ENCODE data around the gene SLC25A4.
"Not testable (repeated sequence)": the region's sequence is repeated elsewhere in the genome, so short reads cannot be mapped to it uniquely, and the experiment has no call there.

The SLC25A4 gene

DNA sequence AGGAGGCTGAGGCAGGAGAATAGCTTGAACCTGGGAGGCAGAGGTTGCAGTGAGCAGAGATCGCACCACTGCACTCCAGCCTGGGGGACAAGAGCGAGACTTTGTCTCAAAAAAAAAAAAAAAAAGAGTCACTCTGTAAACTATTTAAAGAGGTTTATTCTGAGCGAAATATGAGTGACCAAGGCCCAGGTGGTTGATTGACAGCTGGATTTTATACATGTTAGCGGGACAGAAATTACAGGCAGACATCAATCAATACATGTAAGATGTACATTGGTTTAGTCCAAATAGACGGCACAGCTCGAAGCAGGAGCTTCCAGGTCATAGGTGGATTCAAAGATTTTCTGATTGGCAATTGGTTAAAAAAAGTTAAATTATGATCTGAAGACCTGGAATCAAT lies 35.5 kb upstream of the SLC25A4 start:
- H3K27ac ChIP-seq (ENCODE audit: low read depth, low read length); H3K9ac ChIP-seq (ENCODE audit: low read length in 5 of 5): not testable (repeated sequence)

GRCh38 chr4:185108185-185108584 lies 34.9 kb upstream of the SLC25A4 start:
- no peaks in the 10 kb centered on the region for H3K27me3 ChIP-seq (ENCODE audit: control insufficient read depth in 5 of 5, insufficient read depth in 4 of 5, low read length in 5 of 5)
- H3K9me3 ChIP-seq (ENCODE audit: control insufficient read depth in 5 of 5, low read length in 5 of 5): no peaks in the 10 kb centered on the region
- H3K4me3 ChIP-seq (ENCODE audit: low read depth in 1 of 5, low read length in 5 of 5): no peak overlapping the region
- H3K36me3 ChIP-seq (ENCODE audit: control insufficient read depth in 5 of 5, insufficient read depth in 5 of 5, low read length in 5 of 5): no peaks in the 10 kb centered on the region
- peaks cover 5 to 21% (median 15%) of the 10 kb centered on the region in 5 donors for H3K4me1 ChIP-seq (ENCODE audit: control insufficient read depth in 5 of 5, insufficient read depth in 5 of 5, low read length in 5 of 5)
- H3K27ac ChIP-seq (ENCODE audit: low read depth, low read length): no peak overlapping the region
- H3K9ac ChIP-seq (ENCODE audit: low read length in 5 of 5): no peak overlapping the region

More for the DNA sequence above, 35.5 kb upstream of the SLC25A4 start:
- H3K9me3 ChIP-seq (ENCODE audit: control insufficient read depth in 5 of 5, low read length in 5 of 5); H3K27me3 ChIP-seq (ENCODE audit: control insufficient read depth in 5 of 5, insufficient read depth in 4 of 5, low read length in 5 of 5); H3K36me3 ChIP-seq (ENCODE audit: control insufficient read depth in 5 of 5, insufficient read depth in 5 of 5, low read length in 5 of 5); H3K4me3 ChIP-seq (ENCODE audit: low read depth in 1 of 5, low read length in 5 of 5): not testable (repeated sequence)
- peaks cover 3 to 15% (median 11%) of the 10 kb centered on the region in 5 donors for H3K4me1 ChIP-seq (ENCODE audit: control insufficient read depth in 5 of 5, insufficient read depth in 5 of 5, low read length in 5 of 5)

GRCh38 chr4:185108669-185109068 lies 34.4 kb upstream of the SLC25A4 start:
- Histone ChIP-seq H3K4me3 (ENCODE audit: low read depth in 1 of 5, low read length in 5 of 5) (no peak overlapping the region), H3K27me3 (ENCODE audit: control insufficient read depth in 5 of 5, insufficient read depth in 4 of 5, low read length in 5 of 5) (no peaks in the 10 kb centered on the region), H3K36me3 (ENCODE audit: control insufficient read depth in 5 of 5, insufficient read depth in 5 of 5, low read length in 5 of 5) (no peaks in the 10 kb centered on the region), H3K9me3 (ENCODE audit: control insufficient read depth in 5 of 5, low read length in 5 of 5) (no peaks in the 10 kb centered on the region), H3K9ac (ENCODE audit: low read length in 5 of 5) (no peak overlapping the region), H3K4me1 (ENCODE audit: control insufficient read depth in 5 of 5, insufficient read depth in 5 of 5, low read length in 5 of 5) (peaks cover 5 to 24% (median 15%) of the 10 kb centered on the region in 5 donors), H3K27ac (ENCODE audit: low read depth, low read length) (no peak overlapping the region)

DNA sequence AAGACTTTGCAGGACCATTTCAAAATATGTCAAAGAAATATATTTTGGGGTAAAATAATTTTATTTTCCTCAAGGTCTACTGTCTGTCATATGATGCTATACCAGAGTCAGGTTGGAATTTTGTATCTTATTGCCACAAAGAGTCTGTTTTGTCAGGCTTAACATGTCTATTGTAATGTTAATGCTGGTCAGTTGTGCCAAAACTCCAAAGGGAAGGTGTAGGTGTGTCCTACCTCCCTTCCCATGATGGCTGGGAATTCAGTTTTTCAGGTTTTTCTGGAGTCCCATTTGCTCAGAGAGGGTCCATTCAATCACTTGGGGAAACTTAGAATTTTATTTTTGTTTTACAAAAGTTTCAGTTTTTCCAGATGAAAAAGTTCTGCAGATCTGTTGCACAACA lies 33.3 kb upstream of the SLC25A4 start:
- Histone ChIP-seq H3K4me1 (ENCODE audit: control insufficient read depth in 5 of 5, insufficient read depth in 5 of 5, low read length in 5 of 5) (peaks cover 5 to 24% (median 15%) of the 10 kb centered on the region in 5 donors), H3K27me3 (ENCODE audit: control insufficient read depth in 5 of 5, insufficient read depth in 4 of 5, low read length in 5 of 5) (no peaks in the 10 kb centered on the region), H3K27ac (ENCODE audit: low read depth, low read length) (no peak overlapping the region), H3K9me3 (ENCODE audit: control insufficient read depth in 5 of 5, low read length in 5 of 5) (no peaks in the 10 kb centered on the region), H3K4me3 (ENCODE audit: low read depth in 1 of 5, low read length in 5 of 5) (no peak overlapping the region), H3K9ac (ENCODE audit: low read length in 5 of 5) (no peak overlapping the region), H3K36me3 (ENCODE audit: control insufficient read depth in 5 of 5, insufficient read depth in 5 of 5, low read length in 5 of 5) (no peaks in the 10 kb centered on the region)

DNA sequence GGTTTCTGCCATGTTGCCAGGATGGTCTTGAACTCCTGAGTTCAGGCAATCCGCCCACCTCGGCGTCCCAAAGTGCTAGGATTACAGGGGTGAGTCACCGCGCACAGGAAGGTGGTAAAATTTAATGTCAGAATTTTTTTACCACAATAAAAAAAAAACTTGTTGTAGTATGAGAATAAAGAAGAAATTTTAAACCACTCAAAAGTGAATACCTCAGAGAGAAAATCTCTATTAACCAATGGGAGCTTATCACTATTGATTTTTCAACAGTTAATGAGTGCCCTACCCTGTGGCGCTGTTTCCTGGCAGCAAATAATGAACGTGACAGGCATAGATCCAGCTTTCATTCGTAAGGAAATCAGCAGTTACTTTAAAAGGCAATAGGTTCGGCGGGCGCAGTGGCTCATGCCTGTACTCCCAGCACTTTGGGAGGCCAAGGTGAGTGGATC lies 32.7 kb upstream of the SLC25A4 start:
- H3K27ac ChIP-seq (ENCODE audit: low read depth, low read length): no peak overlapping the region
- H3K9me3 ChIP-seq (ENCODE audit: control insufficient read depth in 5 of 5, low read length in 5 of 5): no peaks in the 10 kb centered on the region
- H3K9ac ChIP-seq (ENCODE audit: low read length in 5 of 5): no peak overlapping the region
- H3K4me1 ChIP-seq (ENCODE audit: control insufficient read depth in 5 of 5, insufficient read depth in 5 of 5, low read length in 5 of 5): peaks cover 5 to 24% (median 15%) of the 10 kb centered on the region in 5 donors
- no peak overlapping the region for H3K4me3 ChIP-seq (ENCODE audit: low read depth in 1 of 5, low read length in 5 of 5)
- H3K36me3 ChIP-seq (ENCODE audit: control insufficient read depth in 5 of 5, insufficient read depth in 5 of 5, low read length in 5 of 5): no peaks in the 10 kb centered on the region
- H3K27me3 ChIP-seq (ENCODE audit: control insufficient read depth in 5 of 5, insufficient read depth in 4 of 5, low read length in 5 of 5): no peaks in the 10 kb centered on the region

GRCh38 chr4:185112104-185112503 lies 31.0 kb upstream of the SLC25A4 start:
- no peak overlapping the region for H3K9ac ChIP-seq (ENCODE audit: low read length in 5 of 5)
- H3K36me3 ChIP-seq (ENCODE audit: control insufficient read depth in 5 of 5, insufficient read depth in 5 of 5, low read length in 5 of 5): no peaks in the 10 kb centered on the region
- peaks cover 8 to 30% (median 23%) of the 10 kb centered on the region in 5 donors for H3K4me1 ChIP-seq (ENCODE audit: control insufficient read depth in 5 of 5, insufficient read depth in 5 of 5, low read length in 5 of 5)
- no peaks in the 10 kb centered on the region for H3K27me3 ChIP-seq (ENCODE audit: control insufficient read depth in 5 of 5, insufficient read depth in 4 of 5, low read length in 5 of 5)
- peak overlapping the region; percentile 28 for H3K27ac ChIP-seq (ENCODE audit: low read depth, low read length)
- no peaks in the 10 kb centered on the region for H3K9me3 ChIP-seq (ENCODE audit: control insufficient read depth in 5 of 5, low read length in 5 of 5)
- no peak overlapping the region for H3K4me3 ChIP-seq (ENCODE audit: low read depth in 1 of 5, low read length in 5 of 5)

DNA sequence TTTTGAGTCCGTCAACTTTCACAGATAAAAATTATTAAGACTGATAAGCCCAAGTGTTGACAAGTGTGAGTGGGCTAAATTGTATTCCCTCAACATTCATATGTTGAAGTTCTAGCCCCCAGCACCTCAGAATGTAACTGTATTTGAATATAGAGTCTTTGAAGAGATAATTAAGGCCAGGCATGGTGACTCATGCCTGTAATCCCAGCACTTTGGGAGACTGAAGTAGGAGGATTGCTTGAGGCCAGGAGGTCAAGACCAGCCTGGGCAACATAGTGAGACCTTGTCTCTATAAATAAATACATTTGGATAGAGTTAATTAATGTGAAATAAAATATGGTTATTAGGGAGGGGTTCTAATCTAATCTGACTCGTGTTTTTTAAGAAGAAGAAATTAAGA lies 29.7 kb upstream of the SLC25A4 start:
- no peak overlapping the region for H3K27ac ChIP-seq (ENCODE audit: low read depth, low read length)
- peaks cover 8 to 30% (median 23%) of the 10 kb centered on the region in 5 donors for H3K4me1 ChIP-seq (ENCODE audit: control insufficient read depth in 5 of 5, insufficient read depth in 5 of 5, low read length in 5 of 5)
- H3K9me3 ChIP-seq (ENCODE audit: control insufficient read depth in 5 of 5, low read length in 5 of 5): no peaks in the 10 kb centered on the region
- no peaks in the 10 kb centered on the region for H3K36me3 ChIP-seq (ENCODE audit: control insufficient read depth in 5 of 5, insufficient read depth in 5 of 5, low read length in 5 of 5)
- H3K4me3 ChIP-seq (ENCODE audit: low read depth in 1 of 5, low read length in 5 of 5): no peak overlapping the region
- H3K27me3 ChIP-seq (ENCODE audit: control insufficient read depth in 5 of 5, insufficient read depth in 4 of 5, low read length in 5 of 5): no peaks in the 10 kb centered on the region
- no peak overlapping the region for H3K9ac ChIP-seq (ENCODE audit: low read length in 5 of 5)

DNA sequence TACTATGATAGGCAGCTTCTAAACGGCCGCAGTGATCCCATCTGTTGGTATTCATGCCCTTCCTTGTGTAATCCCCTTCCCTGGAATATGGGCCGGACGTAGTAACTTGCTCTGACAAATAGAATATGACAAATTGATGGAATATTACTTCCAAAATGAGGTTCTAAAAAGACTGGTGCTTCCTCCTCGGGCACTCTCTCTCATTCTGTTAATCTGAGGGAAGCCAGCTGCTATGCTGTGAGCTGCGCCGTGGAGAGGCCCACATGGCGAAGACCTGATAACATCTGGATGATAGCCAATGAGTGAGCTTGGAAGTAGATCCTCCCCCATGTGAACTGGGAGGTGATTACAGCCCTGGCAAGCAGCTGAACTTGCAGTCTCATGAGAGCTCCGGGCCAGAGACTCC lies 27.2 kb upstream of the SLC25A4 start:
- H3K36me3 ChIP-seq (ENCODE audit: control insufficient read depth in 5 of 5, insufficient read depth in 5 of 5, low read length in 5 of 5): no peaks in the 10 kb centered on the region
- no peak overlapping the region for H3K27ac ChIP-seq (ENCODE audit: low read depth, low read length)
- H3K4me1 ChIP-seq (ENCODE audit: control insufficient read depth in 5 of 5, insufficient read depth in 5 of 5, low read length in 5 of 5): peaks cover 8 to 30% (median 23%) of the 10 kb centered on the region in 5 donors
- no peaks in the 10 kb centered on the region for H3K27me3 ChIP-seq (ENCODE audit: control insufficient read depth in 5 of 5, insufficient read depth in 4 of 5, low read length in 5 of 5)
- H3K4me3 ChIP-seq (ENCODE audit: low read depth in 1 of 5, low read length in 5 of 5): peak overlapping the region in 1 of 5 donors; percentile 15
- H3K9ac ChIP-seq (ENCODE audit: low read length in 5 of 5): peak overlapping the region in 1 of 5 donors; percentile 69
- H3K9me3 ChIP-seq (ENCODE audit: control insufficient read depth in 5 of 5, low read length in 5 of 5): no peaks in the 10 kb centered on the region

GRCh38 chr4:185117300-185117934 lies 25.6 kb upstream of the SLC25A4 start:
- H3K9me3 ChIP-seq (ENCODE audit: control insufficient read depth in 5 of 5, low read length in 5 of 5): no peaks in the 10 kb centered on the region
- H3K27me3 ChIP-seq (ENCODE audit: control insufficient read depth in 5 of 5, insufficient read depth in 4 of 5, low read length in 5 of 5): no peaks in the 10 kb centered on the region
- H3K4me1 ChIP-seq (ENCODE audit: control insufficient read depth in 5 of 5, insufficient read depth in 5 of 5, low read length in 5 of 5): peaks cover 7 to 17% (median 12%) of the 10 kb centered on the region in 5 donors
- H3K9ac ChIP-seq (ENCODE audit: low read length in 5 of 5): no peak overlapping the region
- H3K36me3 ChIP-seq (ENCODE audit: control insufficient read depth in 5 of 5, insufficient read depth in 5 of 5, low read length in 5 of 5): no peaks in the 10 kb centered on the region
- no peak overlapping the region for H3K4me3 ChIP-seq (ENCODE audit: low read depth in 1 of 5, low read length in 5 of 5)
- no peak overlapping the region for H3K27ac ChIP-seq (ENCODE audit: low read depth, low read length)

- no peak overlapping the region for H3K27ac ChIP-seq (ENCODE audit: low read depth, low read length)
These were observed 24.2 kb upstream of the SLC25A4 start for GRCh38 chr4:185118876-185119275.

More at GRCh38 chr4:185118876-185119275, 24.2 kb upstream of the SLC25A4 start:
- Histone ChIP-seq H3K9ac (ENCODE audit: low read length in 5 of 5) (no peak overlapping the region), H3K4me1 (ENCODE audit: control insufficient read depth in 5 of 5, insufficient read depth in 5 of 5, low read length in 5 of 5) (peaks cover 3 to 9% (median 6%) of the 10 kb centered on the region in 5 donors), H3K9me3 (ENCODE audit: control insufficient read depth in 5 of 5, low read length in 5 of 5) (no peaks in the 10 kb centered on the region), H3K4me3 (ENCODE audit: low read depth in 1 of 5, low read length in 5 of 5) (no peak overlapping the region), H3K36me3 (ENCODE audit: control insufficient read depth in 5 of 5, insufficient read depth in 5 of 5, low read length in 5 of 5) (no peaks in the 10 kb centered on the region), H3K27me3 (ENCODE audit: control insufficient read depth in 5 of 5, insufficient read depth in 4 of 5, low read length in 5 of 5) (no peaks in the 10 kb centered on the region)
